Measurements from ENCODE around the gene ZNF569.
"Not testable (repeated sequence)": the region's sequence is repeated elsewhere in the genome, so short reads cannot be mapped to it uniquely, and the experiment has no call there.

The ZNF569 gene

DNA sequence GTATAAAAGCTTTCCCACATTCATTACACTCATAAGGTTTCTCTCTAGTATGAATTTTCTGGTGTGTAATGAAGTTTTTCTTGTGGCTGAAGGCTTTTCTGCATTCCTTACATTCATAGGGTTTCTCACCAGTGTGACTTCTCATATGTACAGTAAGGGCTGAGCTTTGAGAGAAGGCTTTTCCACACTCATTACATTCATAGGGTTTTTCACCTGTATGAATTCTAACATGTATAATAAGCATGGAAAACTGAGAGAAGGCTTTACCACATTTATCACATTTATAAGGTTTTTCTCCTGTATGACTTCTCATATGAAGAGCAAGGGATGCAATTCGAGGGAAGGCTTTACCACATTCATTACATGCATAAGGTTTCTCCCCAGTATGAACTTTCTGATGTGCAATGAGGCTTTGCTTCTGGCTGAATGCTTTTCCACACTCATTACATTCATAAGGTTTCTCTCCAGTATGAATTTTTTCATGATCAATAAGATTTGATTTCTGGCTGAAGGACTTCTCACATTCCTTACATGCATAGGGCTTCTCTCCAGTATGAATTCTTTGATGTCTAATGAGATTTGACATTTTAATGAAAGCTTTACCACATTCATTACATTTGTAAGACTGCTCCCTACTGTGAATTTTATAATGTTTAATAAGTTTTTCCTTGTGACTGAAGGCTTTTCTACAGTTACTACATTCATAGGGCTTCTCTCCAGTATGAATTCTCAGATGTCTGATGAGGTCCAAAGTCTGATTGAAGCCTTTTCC is 53.7 kb downstream of the ZNF569 start:
- H3K4me2 ChIP-seq (ENCODE audit: low read length) = no peak overlapping the region
- H3K27ac ChIP-seq (ENCODE audit: low read depth, low read length) = no peak overlapping the region
- H4K20me1 ChIP-seq (ENCODE audit: control insufficient read depth, insufficient read depth, low read depth, low read length) = no peaks in the 10 kb centered on the region
- no peaks in the 10 kb centered on the region for H3K27me3 ChIP-seq (ENCODE audit: control insufficient read depth, low read length)
- H3K36me3 ChIP-seq (ENCODE audit: control insufficient read depth, low read length) = no peaks in the 10 kb centered on the region
- H3K4me3 ChIP-seq (ENCODE audit: low read length) = no peak overlapping the region
- H3F3A ChIP-seq (ENCODE audit: control insufficient read depth, insufficient read depth) = no peaks in the 10 kb centered on the region
- H3K9me3 ChIP-seq (ENCODE audit: control insufficient read depth, insufficient read depth, low read length) = peaks cover 41% of the 10 kb centered on the region
- H3K9me2 ChIP-seq (replicated peaks; ENCODE audit: control insufficient read depth, low read length) = no peaks in the 10 kb centered on the region
- H3K79me2 ChIP-seq (ENCODE audit: control insufficient read depth, low read length) = no peaks in the 10 kb centered on the region
- H3K4me1 ChIP-seq (ENCODE audit: control insufficient read depth, low read length) = no peaks in the 10 kb centered on the region
- TF ChIP-seq EZH2phosphoT487 (IDR thresholded peaks at IDR 0.05; ENCODE audit: borderline replicate concordance, low read length) (no peak), CTCF (IDR thresholded peaks at IDR 0.05; ENCODE audit: low read depth, low read length, poor library complexity, severe bottlenecking) (no peak)

DNA sequence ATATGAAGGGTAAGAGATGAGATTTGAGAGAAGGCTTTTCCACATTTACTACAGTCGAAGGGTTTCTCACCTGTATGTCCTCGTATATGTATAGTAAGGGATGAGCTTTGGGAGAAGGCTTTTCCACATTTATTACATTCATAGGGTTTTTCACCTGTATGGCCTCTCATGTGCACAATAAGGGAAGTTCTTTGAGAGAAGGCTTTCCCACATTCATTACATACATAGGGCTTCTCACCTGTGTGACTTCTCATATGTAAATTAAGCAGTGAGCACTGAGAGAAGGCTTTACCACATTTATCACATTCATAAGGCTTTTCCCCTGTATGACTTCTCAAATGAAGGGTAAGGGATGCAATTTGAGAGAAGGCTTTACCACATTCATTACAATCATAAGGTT is 54.5 kb downstream of the ZNF569 start:
- H3K36me3 ChIP-seq (ENCODE audit: control insufficient read depth, low read length) = no peaks in the 10 kb centered on the region
- H3K4me1 ChIP-seq (ENCODE audit: control insufficient read depth, low read length) = no peaks in the 10 kb centered on the region
- H3K27ac ChIP-seq (ENCODE audit: low read depth, low read length) = no peak overlapping the region
- no peak overlapping the region for H3K4me2 ChIP-seq (ENCODE audit: low read length)
- no peaks in the 10 kb centered on the region for H3K9me2 ChIP-seq (replicated peaks; ENCODE audit: control insufficient read depth, low read length)
- TF ChIP-seq CTCF (IDR thresholded peaks at IDR 0.05; ENCODE audit: low read depth, low read length, poor library complexity, severe bottlenecking) (no peak), EZH2phosphoT487 (IDR thresholded peaks at IDR 0.05; ENCODE audit: borderline replicate concordance, low read length) (no peak)
- H3K9me3 ChIP-seq (ENCODE audit: control insufficient read depth, insufficient read depth, low read length) = peaks cover 40% of the 10 kb centered on the region
- no peaks in the 10 kb centered on the region for H3K27me3 ChIP-seq (ENCODE audit: control insufficient read depth, low read length)
- no peaks in the 10 kb centered on the region for H3F3A ChIP-seq (ENCODE audit: control insufficient read depth, insufficient read depth)
- H3K79me2 ChIP-seq (ENCODE audit: control insufficient read depth, low read length) = no peaks in the 10 kb centered on the region
- no peak overlapping the region for H3K4me3 ChIP-seq (ENCODE audit: low read length)
- no peaks in the 10 kb centered on the region for H4K20me1 ChIP-seq (ENCODE audit: control insufficient read depth, insufficient read depth, low read depth, low read length)

- not testable (repeated sequence) for H4K20me1 ChIP-seq (ENCODE audit: control insufficient read depth, insufficient read depth, low read depth, low read length); H3K4me2 ChIP-seq (ENCODE audit: low read length); H3K79me2 ChIP-seq (ENCODE audit: control insufficient read depth, low read length); H3K4me1 ChIP-seq (ENCODE audit: control insufficient read depth, low read length); H3K36me3 ChIP-seq (ENCODE audit: control insufficient read depth, low read length); H3K9me2 ChIP-seq (replicated peaks; ENCODE audit: control insufficient read depth, low read length); H3K4me3 ChIP-seq (ENCODE audit: low read length); H3K27me3 ChIP-seq (ENCODE audit: control insufficient read depth, low read length); H3K27ac ChIP-seq (ENCODE audit: low read depth, low read length); H3F3A ChIP-seq (ENCODE audit: control insufficient read depth, insufficient read depth)
- peaks cover 27% of the 10 kb centered on the region; the same call in 1 of the 2 replicates for H3K9me3 ChIP-seq (ENCODE audit: control insufficient read depth, insufficient read depth, low read length)
Measured at GRCh38 chr19:37406140-37406846, 61.0 kb downstream of the ZNF569 start.

DNA sequence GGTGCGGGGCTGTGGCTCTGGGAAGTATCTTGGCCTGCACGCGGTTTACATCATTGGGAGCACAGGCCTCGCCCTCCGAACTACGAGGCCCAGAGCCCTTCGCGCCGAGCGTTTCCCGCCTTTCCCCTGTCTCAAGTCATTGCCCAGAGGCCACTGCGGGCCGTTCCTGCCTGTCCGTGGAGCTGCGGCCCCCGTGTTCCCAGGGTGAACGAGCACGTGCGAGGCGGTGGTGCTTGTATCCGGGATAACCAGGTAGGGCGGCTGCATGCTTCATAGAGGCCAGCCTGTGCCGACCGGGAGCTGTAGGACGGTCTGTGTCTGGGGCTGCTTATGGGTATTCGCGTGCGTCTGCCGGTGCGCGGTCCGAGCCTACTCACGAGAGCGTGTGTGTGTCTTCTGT is 63.8 kb downstream of the ZNF569 start:
- Histone ChIP-seq H3K9me2 (replicated peaks; ENCODE audit: control insufficient read depth, low read length) (no peaks in the 10 kb centered on the region), H3K4me2 (ENCODE audit: low read length) (no peak overlapping the region), H3K9me3 (ENCODE audit: control insufficient read depth, insufficient read depth, low read length) (peaks cover 28% of the 10 kb centered on the region; the same call in 1 of the 2 replicates), H3K27ac (ENCODE audit: low read depth, low read length) (no peak overlapping the region), H3F3A (ENCODE audit: control insufficient read depth, insufficient read depth) (no peaks in the 10 kb centered on the region), H3K4me3 (ENCODE audit: low read length) (no peak overlapping the region), H3K27me3 (ENCODE audit: control insufficient read depth, low read length) (no peaks in the 10 kb centered on the region), H4K20me1 (ENCODE audit: control insufficient read depth, insufficient read depth, low read depth, low read length) (no peaks in the 10 kb centered on the region), H3K4me1 (ENCODE audit: control insufficient read depth, low read length) (no peaks in the 10 kb centered on the region), H3K36me3 (ENCODE audit: control insufficient read depth, low read length) (no peaks in the 10 kb centered on the region), H3K79me2 (ENCODE audit: control insufficient read depth, low read length) (no peaks in the 10 kb centered on the region)
- TF ChIP-seq EZH2phosphoT487 (IDR thresholded peaks at IDR 0.05; ENCODE audit: borderline replicate concordance, low read length) = no peak
- TF ChIP-seq CTCF (IDR thresholded peaks at IDR 0.05; ENCODE audit: low read depth, low read length, poor library complexity, severe bottlenecking) = no peak
